ENCODE results near the gene TEX13C.

Gene TEX13C

DNA sequence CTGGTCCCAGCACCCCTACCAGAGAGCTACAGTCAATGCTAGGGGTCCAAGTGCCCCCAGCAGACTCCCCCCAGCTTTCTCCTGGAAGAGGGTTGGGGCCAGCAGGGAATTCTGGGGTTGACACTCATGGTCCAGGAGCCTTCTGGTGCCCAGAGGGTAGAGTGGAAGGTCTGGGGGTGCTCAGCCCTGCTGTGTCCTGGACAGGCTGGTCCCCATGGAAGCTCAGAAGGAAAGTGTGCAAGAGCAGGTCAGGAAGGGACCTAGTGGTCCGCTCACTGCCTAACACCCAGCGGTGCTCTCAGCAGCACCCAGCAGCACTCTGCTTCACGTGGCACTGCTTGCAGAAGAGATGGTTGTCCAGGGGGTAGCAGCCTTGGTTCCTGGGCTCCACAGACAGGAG, 6.9 kb downstream of the TEX13C start:
- H3K4me3 ChIP-seq (replicated peaks; ENCODE audit: low read depth, low read length) = no peak overlapping the region
- TF ChIP-seq, protein P1, sequence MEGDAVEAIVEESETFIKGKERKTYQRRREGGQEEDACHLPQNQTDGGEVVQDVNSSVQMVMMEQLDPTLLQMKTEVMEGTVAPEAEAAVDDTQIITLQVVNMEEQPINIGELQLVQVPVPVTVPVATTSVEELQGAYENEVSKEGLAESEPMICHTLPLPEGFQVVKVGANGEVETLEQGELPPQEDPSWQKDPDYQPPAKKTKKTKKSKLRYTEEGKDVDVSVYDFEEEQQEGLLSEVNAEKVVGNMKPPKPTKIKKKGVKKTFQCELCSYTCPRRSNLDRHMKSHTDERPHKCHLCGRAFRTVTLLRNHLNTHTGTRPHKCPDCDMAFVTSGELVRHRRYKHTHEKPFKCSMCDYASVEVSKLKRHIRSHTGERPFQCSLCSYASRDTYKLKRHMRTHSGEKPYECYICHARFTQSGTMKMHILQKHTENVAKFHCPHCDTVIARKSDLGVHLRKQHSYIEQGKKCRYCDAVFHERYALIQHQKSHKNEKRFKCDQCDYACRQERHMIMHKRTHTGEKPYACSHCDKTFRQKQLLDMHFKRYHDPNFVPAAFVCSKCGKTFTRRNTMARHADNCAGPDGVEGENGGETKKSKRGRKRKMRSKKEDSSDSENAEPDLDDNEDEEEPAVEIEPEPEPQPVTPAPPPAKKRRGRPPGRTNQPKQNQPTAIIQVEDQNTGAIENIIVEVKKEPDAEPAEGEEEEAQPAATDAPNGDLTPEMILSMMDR (IDR thresholded peaks at IDR 0.05; ENCODE audit: low read length, missing control alignments) = no peak
- DNase-seq (ENCODE audit: low read depth) = no peak

DNA sequence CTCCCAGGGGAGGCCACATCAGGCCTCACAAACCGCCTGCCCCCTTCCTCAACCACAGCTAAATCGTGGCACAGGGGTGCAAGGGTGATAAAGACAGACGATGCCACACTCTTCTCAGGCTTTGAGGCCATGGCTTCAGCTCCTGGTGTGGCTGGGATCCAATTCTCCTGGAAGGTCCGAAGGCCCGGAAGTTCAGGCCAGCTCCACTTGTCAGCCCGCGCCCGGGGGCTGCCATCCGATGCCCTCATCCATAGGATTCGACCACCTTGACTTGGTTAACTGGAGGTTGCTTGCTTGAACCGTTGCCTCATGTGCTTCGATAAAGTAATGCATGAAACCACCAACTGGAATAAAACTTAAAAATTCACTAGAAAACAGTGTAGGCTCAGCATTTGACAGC, 8.2 kb downstream of the TEX13C start:
- TF ChIP-seq, protein P1 (IDR thresholded peaks at IDR 0.05; ENCODE audit: low read length, missing control alignments) = no peak

DNA sequence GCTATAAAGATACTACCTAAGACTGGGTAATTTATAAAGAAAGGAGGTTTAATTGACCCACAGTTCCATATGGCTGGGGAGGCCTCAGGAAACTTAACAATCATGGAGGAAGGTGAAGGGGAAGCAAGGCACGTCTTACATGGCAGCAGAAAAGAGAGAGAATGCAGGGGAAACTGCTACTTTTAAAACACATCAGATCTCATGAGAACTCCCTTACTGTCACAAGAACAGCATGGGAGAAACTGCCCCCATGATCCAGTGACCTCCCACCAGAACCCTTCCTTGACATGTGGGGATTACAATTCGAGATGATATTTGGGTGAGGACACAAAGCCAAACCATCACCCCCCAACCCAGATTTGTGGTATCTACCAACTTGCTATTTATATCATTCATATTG, 13.9 kb downstream of the TEX13C start:
- DNase-seq (ENCODE audit: low read depth) = no peak
- no peak overlapping the region for H3K4me3 ChIP-seq (replicated peaks; ENCODE audit: low read depth, low read length)
- TF ChIP-seq, protein P1 (IDR thresholded peaks at IDR 0.05; ENCODE audit: low read length, missing control alignments) = no peak

More for the DNA sequence above, 8.2 kb downstream of the TEX13C start:
- no peak overlapping the region for H3K4me3 ChIP-seq (replicated peaks; ENCODE audit: low read depth, low read length)
- DNase-seq (ENCODE audit: low read depth) = no peak

GRCh38 chrX:125340490-125340889, 20.8 kb downstream of the TEX13C start:
- no peak overlapping the region for H3K4me3 ChIP-seq (replicated peaks; ENCODE audit: low read depth, low read length)
- DNase-seq (ENCODE audit: low read depth) = no peak
- TF ChIP-seq, protein P1 (IDR thresholded peaks at IDR 0.05; ENCODE audit: low read length, missing control alignments) = no peak

- no peak for DNase-seq (ENCODE audit: low read depth)
- TF ChIP-seq, protein P1 (IDR thresholded peaks at IDR 0.05; ENCODE audit: low read length, missing control alignments) = no peak
- no peak overlapping the region for H3K4me3 ChIP-seq (replicated peaks; ENCODE audit: low read depth, low read length)
These were observed 54.5 kb downstream of the TEX13C start for GRCh38 chrX:125374169-125374568.
